Measurements from ENCODE around the gene TMEM108.

GRCh38 chr3:133278260-133279043, 240.3 kb downstream of the TMEM108 start:
- TF ChIP-seq CTCF (conservative IDR thresholded peaks at IDR 0.05; ENCODE audit: low read depth, low read length) (no peak), USF2 (IDR thresholded peaks at IDR 0.05; ENCODE audit: low read depth, low read length) (no peak), RFX5 (IDR thresholded peaks at IDR 0.05; ENCODE audit: low read depth, low read length) (no peak), SMC3 (IDR thresholded peaks at IDR 0.05; ENCODE audit: low read depth, low read length) (no peak), CEBPB (IDR thresholded peaks at IDR 0.05; ENCODE audit: low read depth, low read length) (peak; percentile 70), POLR2A (IDR thresholded peaks at IDR 0.05; ENCODE audit: low read depth, low read length) (no peak), RCOR1 (IDR thresholded peaks at IDR 0.05; ENCODE audit: insufficient replicate concordance, low read length) (no peak), CHD1 (IDR thresholded peaks at IDR 0.05; ENCODE audit: low read depth, low read length) (no peak), MAFK (IDR thresholded peaks at IDR 0.05; ENCODE audit: low read depth, low read length) (no peak), ELK1 (IDR thresholded peaks at IDR 0.05; ENCODE audit: borderline replicate concordance, low read depth, low read length) (no peak), MAZ (IDR thresholded peaks at IDR 0.05; ENCODE audit: borderline replicate concordance, low read depth, low read length) (no peak), MXI1 (IDR thresholded peaks at IDR 0.05; ENCODE audit: borderline replicate concordance, low read depth, low read length) (no peak)
